IgD-negative memory B cell (primary cell): ENCODE results near the gene BOLL. TPM values are rescaled to one million over a fixed set of nuclear protein-coding genes. Genes with fewer than 3 reads are reported as not detected.
A peak's percentile ranks its signal among the peaks of the same experiment; 100 is the strongest.
"Not testable (repeated sequence)": the region's sequence is repeated elsewhere in the genome, so short reads cannot be mapped to it uniquely, and the experiment has no call there.

ENCODE experiments used
- H3K27ac Mint-ChIP-seq, 3 donors: one replicate each; pipeline ENCODE4 v1.8.0; 2020 to 2022; ENCODE audit warnings: mild to moderate bottlenecking in 3 of 3, mixed read lengths in 3 of 3, moderate library complexity in 1 of 3
- H3K27me3 Mint-ChIP-seq: one replicate; pipeline ENCODE4 v1.8.0; 2021; ENCODE audit warnings: mixed read lengths
- H3K36me3 Mint-ChIP-seq: one replicate; pipeline ENCODE4 v1.8.0; 2020; ENCODE audit warnings: mild to moderate bottlenecking, mixed read lengths
- H3K4me1 Mint-ChIP-seq, 3 donors: one replicate each; pipeline ENCODE4 v1.8.0; 2020 to 2022; ENCODE audit warnings: mixed read lengths in 3 of 3, mild to moderate bottlenecking in 1 of 3
- H3K4me3 Mint-ChIP-seq, 4 donors: one replicate each; pipeline ENCODE4 v1.8.0; 2020 to 2022; ENCODE audit warnings: mild to moderate bottlenecking in 4 of 4, mixed read lengths in 4 of 4, moderate library complexity in 3 of 4
- H3K9me3 Mint-ChIP-seq, 3 donors: one replicate each; pipeline ENCODE4 v1.8.0; 2020 to 2021; ENCODE audit warnings: mixed read lengths in 3 of 3, mild to moderate bottlenecking in 1 of 3
- polyA plus RNA-seq: library from polyadenylated mRNA; unstranded; fragments of 300-500 nt; fragmentation: Illumina TruSeq; gene quantifications from one replicate; pipeline ENCODE4 v1.2.3, GENCODE V29; 2021

BOLL gene, protein sequence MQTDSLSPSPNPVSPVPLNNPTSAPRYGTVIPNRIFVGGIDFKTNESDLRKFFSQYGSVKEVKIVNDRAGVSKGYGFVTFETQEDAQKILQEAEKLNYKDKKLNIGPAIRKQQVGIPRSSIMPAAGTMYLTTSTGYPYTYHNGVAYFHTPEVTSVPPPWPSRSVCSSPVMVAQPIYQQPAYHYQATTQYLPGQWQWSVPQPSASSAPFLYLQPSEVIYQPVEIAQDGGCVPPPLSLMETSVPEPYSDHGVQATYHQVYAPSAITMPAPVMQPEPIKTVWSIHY
- not detected for polyA plus RNA-seq

- H3K4me3 Mint-ChIP-seq = peak within 1 kb of the TSS; percentile 38 to 65 (median 52)
- H3K27ac Mint-ChIP-seq = peak within 1 kb of the TSS in 1 of 3 donors; percentile 53
- H3K9me3 Mint-ChIP-seq = no peaks in the 10 kb centered on the region
- H3K27me3 Mint-ChIP-seq = peaks cover 21% of the 10 kb centered on the region
- H3K36me3 Mint-ChIP-seq = no peaks in the 10 kb centered on the region
- no peaks in the 10 kb centered on the region for H3K4me1 Mint-ChIP-seq
These were observed at the start of gene BOLL for GRCh38 chr2:197784956-197785941. Gene BOLL, minus strand, starts transcription at chr2:197785319. Its CDS starts 3,469 bp downstream, at chr2:197781850.

DNA sequence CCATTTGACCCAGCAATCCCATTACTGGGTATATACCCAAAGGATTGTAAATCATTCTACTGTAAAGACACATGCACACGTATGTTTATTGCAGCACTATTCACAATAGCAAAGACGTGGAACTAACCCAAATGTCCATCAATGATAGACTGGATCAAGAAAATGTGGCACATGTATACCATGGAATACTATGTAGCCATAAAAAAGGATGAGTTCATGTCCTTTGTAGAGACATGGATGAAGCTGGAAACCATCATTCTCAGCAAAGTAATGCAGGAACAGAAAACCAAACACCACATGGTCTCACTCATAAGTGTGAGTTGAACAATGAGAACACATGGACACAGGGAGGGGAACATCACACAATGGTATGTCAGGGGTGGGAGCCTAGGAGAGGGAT, 49.7 kb upstream of the BOLL start:
- not testable (repeated sequence) for H3K36me3 Mint-ChIP-seq, H3K9me3 Mint-ChIP-seq, H3K4me3 Mint-ChIP-seq, H3K27me3 Mint-ChIP-seq, H3K27ac Mint-ChIP-seq
- peaks cover 0 to 15% (median 0%) of the 10 kb centered on the region in 3 donors for H3K4me1 Mint-ChIP-seq

- Mint-ChIP-seq H3K4me1 (no peaks in the 10 kb centered on the region), H3K9me3 (peaks cover 0 to 5% (median 3%) of the 10 kb centered on the region in 3 donors), H3K27ac (no peak overlapping the region), H3K36me3 (no peaks in the 10 kb centered on the region), H3K27me3 (peaks cover 8% of the 10 kb centered on the region), H3K4me3 (no peak overlapping the region)
These were observed 43.5 kb upstream of the BOLL start for GRCh38 chr2:197828464-197829135.

- Mint-ChIP-seq H3K36me3 (no peaks in the 10 kb centered on the region), H3K27me3 (peaks cover 8% of the 10 kb centered on the region), H3K9me3 (peaks cover 0 to 5% (median 3%) of the 10 kb centered on the region in 3 donors), H3K4me1 (no peaks in the 10 kb centered on the region), H3K27ac (no peak overlapping the region), H3K4me3 (no peak overlapping the region)
These were observed 42.5 kb upstream of the BOLL start for GRCh38 chr2:197827618-197828017.

GRCh38 chr2:197822333-197822732, 37.2 kb upstream of the BOLL start:
- Mint-ChIP-seq H3K36me3 (no peaks in the 10 kb centered on the region), H3K4me3 (no peak overlapping the region), H3K4me1 (no peaks in the 10 kb centered on the region)

DNA sequence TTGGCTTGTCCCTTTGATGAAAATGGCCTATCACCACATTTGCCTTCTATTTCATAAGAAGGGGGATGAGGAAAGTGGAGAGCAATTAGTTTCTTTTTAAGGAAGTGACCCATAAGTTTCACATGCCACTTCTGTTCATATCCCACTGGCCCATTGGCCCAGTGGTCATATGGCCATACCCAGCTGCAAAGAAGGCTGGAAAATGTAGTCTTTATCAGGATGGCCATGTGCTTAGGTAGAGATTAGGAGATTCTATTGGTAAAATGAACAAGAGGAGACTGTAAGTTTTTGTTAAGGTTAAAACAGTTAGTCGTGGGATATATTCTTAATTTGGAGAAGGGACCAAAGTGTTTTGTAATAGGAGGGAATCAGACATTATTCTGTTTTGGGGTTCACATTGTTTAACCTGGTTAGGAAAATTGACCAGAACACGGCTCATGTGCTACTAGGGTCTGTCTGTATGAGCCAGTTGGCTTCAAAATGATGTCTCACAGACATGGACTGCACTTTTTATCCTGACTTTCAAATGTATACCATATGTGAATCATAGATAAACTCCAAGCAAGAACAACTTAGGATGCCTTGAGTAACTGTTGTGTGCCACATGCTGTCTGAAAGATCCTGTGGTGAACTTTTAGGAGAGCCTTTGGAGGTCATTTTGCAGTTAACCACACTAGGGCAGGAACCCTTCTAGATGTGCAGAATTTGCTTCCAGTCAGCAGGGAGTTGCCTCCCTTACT, 36.6 kb upstream of the BOLL start:
- H3K27ac Mint-ChIP-seq = no peak overlapping the region
- peaks cover 7% of the 10 kb centered on the region for H3K27me3 Mint-ChIP-seq
- H3K9me3 Mint-ChIP-seq = no peaks in the 10 kb centered on the region
- H3K4me1 Mint-ChIP-seq = no peaks in the 10 kb centered on the region
- H3K4me3 Mint-ChIP-seq = no peak overlapping the region
- H3K36me3 Mint-ChIP-seq = no peaks in the 10 kb centered on the region

More at GRCh38 chr2:197822333-197822732, 37.2 kb upstream of the BOLL start:
- Mint-ChIP-seq H3K9me3 (no peaks in the 10 kb centered on the region), H3K27me3 (peaks cover 5% of the 10 kb centered on the region), H3K27ac (no peak overlapping the region)

- H3K4me3 Mint-ChIP-seq = no peak overlapping the region
These were observed 29.4 kb upstream of the BOLL start for GRCh38 chr2:197814526-197814925.

DNA sequence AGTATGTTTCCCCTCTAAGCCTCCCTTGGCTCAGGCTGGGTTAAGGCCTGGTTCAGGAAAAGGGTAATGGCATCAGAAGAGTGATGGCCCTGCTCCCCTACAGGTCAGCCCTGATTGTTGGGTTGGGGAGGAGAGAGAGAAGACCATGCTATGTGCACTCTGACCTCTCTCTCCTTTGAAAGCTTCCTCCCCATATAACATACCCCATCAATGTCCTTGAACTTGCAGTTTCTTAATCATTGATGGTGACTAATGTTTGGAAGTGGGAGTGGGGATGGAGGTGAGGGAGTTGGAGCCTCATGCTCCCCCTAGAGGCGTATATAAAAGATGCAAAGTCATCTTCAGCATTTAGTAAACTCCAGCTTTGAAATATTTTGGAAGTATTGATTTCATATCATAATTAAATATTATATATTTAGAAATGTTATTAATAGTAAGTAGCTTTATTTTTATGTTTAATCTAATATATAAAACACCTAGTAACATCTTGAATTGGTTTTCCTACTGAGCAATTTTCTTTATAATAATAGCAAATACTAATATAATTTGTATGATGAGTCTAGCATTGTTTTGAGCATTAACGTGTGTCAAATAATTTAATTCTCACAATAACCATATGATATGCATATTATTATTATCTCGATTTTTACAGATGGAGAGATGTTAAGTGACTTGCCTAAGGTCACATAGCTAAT, 28.1 kb upstream of the BOLL start:
- Mint-ChIP-seq H3K4me3 (no peak overlapping the region), H3K4me1 (no peaks in the 10 kb centered on the region), H3K9me3 (no peaks in the 10 kb centered on the region), H3K27me3 (peaks cover 10% of the 10 kb centered on the region), H3K27ac (no peak overlapping the region), H3K36me3 (no peaks in the 10 kb centered on the region)

More at GRCh38 chr2:197814526-197814925, 29.4 kb upstream of the BOLL start:
- Mint-ChIP-seq H3K4me1 (no peaks in the 10 kb centered on the region), H3K27ac (peak overlapping the region in 1 of 3 donors; percentile 13), H3K27me3 (peaks cover 6% of the 10 kb centered on the region), H3K36me3 (no peaks in the 10 kb centered on the region), H3K9me3 (no peaks in the 10 kb centered on the region)

DNA sequence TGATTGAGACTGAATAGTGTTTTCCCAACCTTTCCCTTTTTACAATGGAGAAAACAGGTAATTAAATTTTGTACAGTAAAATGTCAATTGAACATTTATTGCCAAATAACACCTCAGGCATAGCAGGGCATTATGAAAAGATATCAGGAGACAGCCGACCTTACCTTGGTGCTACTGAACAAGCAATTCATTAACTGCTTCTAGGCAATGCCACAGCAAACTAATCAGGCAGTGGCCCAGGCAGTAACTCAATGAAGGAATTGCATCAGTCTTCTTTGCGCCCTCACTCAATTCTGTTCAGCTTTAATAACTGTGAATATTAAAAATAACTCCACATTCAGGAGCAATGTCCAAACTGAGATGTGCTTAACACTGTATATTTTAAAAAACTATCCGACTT, 25.4 kb upstream of the BOLL start:
- Mint-ChIP-seq H3K36me3 (no peaks in the 10 kb centered on the region), H3K4me1 (peaks cover 0 to 8% (median 4%) of the 10 kb centered on the region in 3 donors), H3K4me3 (no peak overlapping the region), H3K9me3 (no peaks in the 10 kb centered on the region), H3K27ac (no peak overlapping the region), H3K27me3 (peaks cover 16% of the 10 kb centered on the region)

- no peaks in the 10 kb centered on the region for H3K36me3 Mint-ChIP-seq
- H3K27ac Mint-ChIP-seq = no peak overlapping the region
- H3K4me3 Mint-ChIP-seq = no peak overlapping the region
- peaks cover 0 to 9% (median 6%) of the 10 kb centered on the region in 3 donors for H3K4me1 Mint-ChIP-seq
- no peaks in the 10 kb centered on the region for H3K9me3 Mint-ChIP-seq
- peaks cover 17% of the 10 kb centered on the region for H3K27me3 Mint-ChIP-seq
These were observed 24.9 kb upstream of the BOLL start for GRCh38 chr2:197810016-197810415.

- H3K27me3 Mint-ChIP-seq = peaks cover 22% of the 10 kb centered on the region
- H3K4me1 Mint-ChIP-seq = peaks cover 3 to 11% (median 9%) of the 10 kb centered on the region in 3 donors
- no peak overlapping the region for H3K4me3 Mint-ChIP-seq
- no peak overlapping the region for H3K27ac Mint-ChIP-seq
- H3K9me3 Mint-ChIP-seq = no peaks in the 10 kb centered on the region
- H3K36me3 Mint-ChIP-seq = no peaks in the 10 kb centered on the region
These were observed 23.9 kb upstream of the BOLL start for GRCh38 chr2:197809064-197809463.

DNA sequence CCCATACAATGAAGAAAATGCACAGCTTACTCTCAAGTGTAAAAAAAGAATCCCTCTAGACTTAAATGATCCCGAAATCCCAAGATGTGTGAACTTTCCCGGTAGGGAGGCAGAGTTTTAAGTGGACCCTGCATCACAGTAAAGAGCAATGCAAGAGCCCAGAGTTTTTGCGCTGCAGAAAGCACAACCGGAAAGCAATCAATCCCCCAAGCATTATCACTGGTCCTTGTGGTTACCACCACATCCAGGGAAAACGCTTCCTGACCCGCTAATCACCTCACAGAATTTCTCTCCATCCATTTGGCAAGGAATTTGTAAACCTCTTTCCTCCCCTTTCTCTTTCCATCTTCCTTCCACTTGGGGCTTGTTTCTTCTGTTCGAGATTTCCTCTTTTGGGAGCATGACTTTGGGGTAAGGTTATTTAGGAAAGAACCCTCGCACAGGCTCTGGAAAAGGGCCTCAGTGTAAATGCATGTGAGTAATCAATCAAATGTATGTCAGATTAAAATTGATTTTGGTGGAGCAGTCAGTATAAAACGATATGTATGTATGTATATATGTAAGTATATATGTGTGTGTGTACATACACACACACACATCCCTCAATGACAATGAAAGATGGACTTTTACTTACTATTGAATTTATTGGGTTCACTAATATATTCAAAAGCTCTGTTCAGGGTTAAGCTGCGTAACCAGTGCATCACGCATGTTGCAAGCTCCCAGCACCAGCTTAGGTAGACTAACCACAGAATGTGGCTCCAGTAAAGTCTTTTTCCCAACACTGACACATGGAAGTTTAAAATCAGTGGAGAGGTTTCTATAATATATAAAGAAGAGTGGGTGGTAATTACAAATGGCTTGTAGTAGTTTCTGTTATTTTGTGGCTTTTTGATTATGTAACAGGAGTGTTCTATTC, 20.9 kb upstream of the BOLL start:
- H3K36me3 Mint-ChIP-seq = no peaks in the 10 kb centered on the region
- peak overlapping the region; percentile 57 to 86 (median 66) for H3K4me3 Mint-ChIP-seq
- H3K9me3 Mint-ChIP-seq = no peaks in the 10 kb centered on the region
- peaks cover 40% of the 10 kb centered on the region for H3K27me3 Mint-ChIP-seq
- no peak overlapping the region for H3K27ac Mint-ChIP-seq
- peaks cover 6 to 16% (median 14%) of the 10 kb centered on the region in 3 donors for H3K4me1 Mint-ChIP-seq
